Endodermal cell (in vitro differentiated cells): Measurements from ENCODE around the gene CALD1. TPM values are rescaled to one million over a fixed set of nuclear protein-coding genes. Genes with fewer than 3 reads are reported as not detected.

Source experiments
- DNase-seq: peaks from one replicate; pipeline ENCODE4 v3.0.0-alpha.2; 2017
- H3K27ac ChIP-seq: 2 replicates; pipeline ENCODE4 v1.5.1; 2013; ENCODE audit warnings: mild to moderate bottlenecking, low read depth, low read length, moderate library complexity
- H3K27me3 ChIP-seq: 2 replicates; pipeline ENCODE4 v1.6.1; 2013; ENCODE audit warnings: mild to moderate bottlenecking, low read length, moderate library complexity; ENCODE audit not compliant: insufficient read depth, control insufficient read depth, poor library complexity, severe bottlenecking
- H3K36me3 ChIP-seq: 2 replicates; pipeline ENCODE4 v1.7.0; 2013; ENCODE audit warnings: mild to moderate bottlenecking, low read length, moderate library complexity; ENCODE audit not compliant: control insufficient read depth, insufficient read depth
- H3K4me1 ChIP-seq: one replicate; pipeline ENCODE4 v1.7.0; 2013; ENCODE audit warnings: low read length; ENCODE audit not compliant: control insufficient read depth, insufficient read depth
- H3K4me3 ChIP-seq: 2 replicates; pipeline ENCODE4 v1.5.1; 2013; ENCODE audit warnings: mild to moderate bottlenecking, low read length, moderate library complexity
- H3K9ac ChIP-seq: 2 replicates; pipeline ENCODE4 v1.6.1; 2013; ENCODE audit warnings: mild to moderate bottlenecking, low read length, moderate library complexity; ENCODE audit not compliant: poor library complexity, severe bottlenecking; ENCODE audit errors: extremely low read depth
- H3K9me3 ChIP-seq: 2 replicates; pipeline ENCODE4 v1.6.1; 2013; ENCODE audit warnings: mild to moderate bottlenecking, low read length, moderate library complexity; ENCODE audit not compliant: control insufficient read depth
- H3K27ac Mint-ChIP-seq: 2 replicates; pipeline ENCODE4 v1.8.0; 2020; ENCODE audit warnings: mixed read lengths
- H3K27me3 Mint-ChIP-seq: 2 replicates; pipeline ENCODE4 v1.8.0; 2021; ENCODE audit warnings: mild to moderate bottlenecking, mixed read lengths; ENCODE audit not compliant: insufficient read depth
- H3K36me3 Mint-ChIP-seq: 2 replicates; pipeline ENCODE4 v1.8.0; 2020; ENCODE audit warnings: low read depth, mixed read lengths
- H3K4me1 Mint-ChIP-seq: 2 replicates; pipeline ENCODE4 v1.8.0; 2020; ENCODE audit warnings: mixed read lengths
- H3K4me3 Mint-ChIP-seq: 2 replicates; pipeline ENCODE4 v1.8.0; 2020; ENCODE audit warnings: mild to moderate bottlenecking, moderate library complexity, mixed read lengths
- H3K9me3 Mint-ChIP-seq: 2 replicates; pipeline ENCODE4 v1.8.0; 2020; ENCODE audit warnings: mild to moderate bottlenecking, mixed read lengths
- CTCF ChIP-seq: fragments of 200-600 bp; sonication (generic); conservative IDR thresholded peaks from 2 replicates; pipeline ENCODE4 v1.5.0; 2021; ENCODE audit warnings: antibody characterized with exemption, mild to moderate bottlenecking
- WGBS, 2 experiments: methylation state at CpG; one replicate each; pipeline versions ENCODE4 v1.1.5 to v1.1.7; 2013; ENCODE audit warnings: missing lambda C conversion rate in 2 of 2, mixed read lengths in 1 of 2; ENCODE audit not compliant: insufficient coverage in 1 of 2, insufficient read length in 1 of 2; 5-methylcytosine and 5-hydroxymethylcytosine counted together
- total RNA-seq, 2 donors: library from RNA; stranded (reverse); fragmentation: NEBNext Ultra II Directional in 1 of 2; extraction: Animal tissue kit (Norgen Biotek cat#: 25700) in 1 of 2; gene quantifications; 2 replicates in 1 of 2; 3 replicates in 1 of 2; pipeline ENCODE4 v1.2.1, GENCODE V29; 2021

The CALD1 gene
- total RNA-seq, 2 donors from 2014 or later, result 111 to 132 TPM

- no peak overlapping the region for H3K4me3 Mint-ChIP-seq
- no peak overlapping the region for H3K9ac ChIP-seq
- H3K4me3 ChIP-seq, result no peak overlapping the region
- no peaks in the 10 kb centered on the region for H3K36me3 Mint-ChIP-seq
- H3K4me1 ChIP-seq, result peaks cover 7% of the 10 kb centered on the region
- H3K36me3 ChIP-seq, result no peaks in the 10 kb centered on the region
- no peak for TF ChIP-seq CTCF
- WGBS, 2 experiments, result 67 to 75% methylated on average over 1 of the region's 1 CpG
- peaks cover 73% of the 10 kb centered on the region for H3K27me3 ChIP-seq
- peaks cover 59% of the 10 kb centered on the region for H3K27me3 Mint-ChIP-seq
- peaks cover 13% of the 10 kb centered on the region for H3K4me1 Mint-ChIP-seq
- no peak overlapping the region for H3K27ac Mint-ChIP-seq
- no peaks in the 10 kb centered on the region for H3K9me3 ChIP-seq
- no peak overlapping the region for H3K27ac ChIP-seq
- no peaks in the 10 kb centered on the region for H3K9me3 Mint-ChIP-seq
- no peak for DNase-seq
Measured at GRCh38 chr7:134758981-134759380, 20.5 kb upstream of the CALD1 start.

DNA sequence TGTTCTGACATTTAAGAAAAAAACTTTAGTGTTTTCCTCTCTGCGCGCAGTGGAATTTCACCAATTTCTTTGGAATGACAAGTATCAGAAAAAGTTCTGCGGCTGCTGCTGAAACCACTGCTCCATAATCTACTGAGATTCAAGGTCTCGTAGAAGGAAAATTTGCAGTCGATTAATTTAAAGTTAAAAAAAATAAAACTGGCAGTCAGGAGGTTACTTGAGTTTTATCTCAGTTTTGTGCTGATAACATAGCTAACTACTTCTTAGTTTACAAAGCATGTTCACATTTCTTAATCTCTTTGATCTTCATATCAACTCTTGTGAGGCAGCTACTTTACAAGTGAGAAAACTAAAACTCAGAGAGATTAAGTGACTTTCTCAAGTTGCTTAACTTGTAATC is 18.2 kb upstream of the CALD1 start:
- Mint-ChIP-seq H3K36me3 (no peaks in the 10 kb centered on the region), H3K27me3 (peaks cover 77% of the 10 kb centered on the region), H3K4me1 (peaks cover 13% of the 10 kb centered on the region), H3K9me3 (no peaks in the 10 kb centered on the region), H3K27ac (no peak overlapping the region), H3K4me3 (no peak overlapping the region)
- Histone ChIP-seq H3K36me3 (no peaks in the 10 kb centered on the region), H3K27me3 (peaks cover 79% of the 10 kb centered on the region), H3K4me3 (no peak overlapping the region), H3K9me3 (no peaks in the 10 kb centered on the region), H3K27ac (no peak overlapping the region), H3K4me1 (peaks cover 7% of the 10 kb centered on the region), H3K9ac (no peak overlapping the region)
- WGBS, 2 experiments, result 90 to 92% methylated on average over 4 to 5 of the region's 5 CpGs
- no peak for TF ChIP-seq CTCF
- no peak for DNase-seq

DNA sequence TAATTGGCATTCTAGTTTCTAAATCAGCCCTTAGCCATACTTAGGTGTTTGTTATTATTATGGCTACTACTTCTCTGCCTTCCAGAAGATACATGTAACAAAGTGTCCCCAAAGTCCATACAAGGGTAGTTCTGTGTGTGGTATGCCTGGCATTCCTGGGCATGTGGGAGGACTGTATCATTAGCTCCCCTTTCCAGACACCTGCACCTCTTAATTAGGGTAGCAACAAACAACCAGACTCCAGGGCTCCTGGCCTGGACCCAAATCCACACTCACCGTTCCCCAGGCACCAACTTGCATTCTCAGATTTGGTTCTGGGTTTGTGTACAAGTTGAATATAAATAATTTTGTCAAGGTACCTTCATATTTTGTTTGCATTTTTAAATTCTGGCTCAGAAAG is 15.5 kb upstream of the CALD1 start:
- H3K27ac ChIP-seq, result no peak overlapping the region
- H3K36me3 Mint-ChIP-seq, result no peaks in the 10 kb centered on the region
- H3K9me3 ChIP-seq, result no peaks in the 10 kb centered on the region
- H3K27me3 ChIP-seq, result peaks cover 72% of the 10 kb centered on the region
- 100% methylated on average over 1 of the region's 1 CpG; no CpG with 5 or more reads in 1 of the 2 experiments for WGBS, 2 experiments
- H3K4me1 Mint-ChIP-seq, result peaks cover 13% of the 10 kb centered on the region
- DNase-seq, result no peak
- peaks cover 7% of the 10 kb centered on the region for H3K4me1 ChIP-seq
- TF ChIP-seq CTCF, result no peak
- H3K27me3 Mint-ChIP-seq, result peaks cover 84% of the 10 kb centered on the region
- no peak overlapping the region for H3K4me3 Mint-ChIP-seq
- H3K4me3 ChIP-seq, result no peak overlapping the region
- H3K9ac ChIP-seq, result no peak overlapping the region
- H3K9me3 Mint-ChIP-seq, result no peaks in the 10 kb centered on the region
- H3K27ac Mint-ChIP-seq, result no peak overlapping the region
- no peaks in the 10 kb centered on the region for H3K36me3 ChIP-seq
